ENCODE measurements around the gene GATB.

GATB gene

GRCh38 chr4:151719956-151720334 lies 40.9 kb downstream of the GATB start:
- Mint-ChIP-seq H3K9me3 (no peaks in the 10 kb centered on the region), H3K27me3 (ENCODE audit: low read depth, poor library complexity) (peaks cover 2% of the 10 kb centered on the region), H3K36me3 (ENCODE audit: low read depth) (peaks cover 14% of the 10 kb centered on the region), H3K4me3 (no peak overlapping the region), H3K27ac (no peak overlapping the region), H3K4me1 (peaks cover 71% of the 10 kb centered on the region)
- no peak for DNase-seq
- no peak for TF ChIP-seq CTCF (IDR thresholded peaks at IDR 0.05)

GRCh38 chr4:151718984-151719955 lies 41.5 kb downstream of the GATB start:
- Mint-ChIP-seq H3K27ac (no peak overlapping the region), H3K36me3 (ENCODE audit: low read depth) (peaks cover 14% of the 10 kb centered on the region)
- TF ChIP-seq CTCF (IDR thresholded peaks at IDR 0.05) = no peak

GRCh38 chr4:151717909-151718628 lies 42.7 kb downstream of the GATB start:
- TF ChIP-seq CTCF (IDR thresholded peaks at IDR 0.05) = no peak
- no peak for DNase-seq
- H3K27ac Mint-ChIP-seq = peak overlapping the region; percentile 64
- no peak overlapping the region for H3K4me3 Mint-ChIP-seq
- H3K9me3 Mint-ChIP-seq = no peaks in the 10 kb centered on the region
- peaks cover 19% of the 10 kb centered on the region for H3K36me3 Mint-ChIP-seq (ENCODE audit: low read depth)
- no peaks in the 10 kb centered on the region for H3K27me3 Mint-ChIP-seq (ENCODE audit: low read depth, poor library complexity)
- peaks cover 73% of the 10 kb centered on the region for H3K4me1 Mint-ChIP-seq

More at GRCh38 chr4:151718984-151719955, 41.5 kb downstream of the GATB start:
- DNase-seq = no peak
- Mint-ChIP-seq H3K4me3 (no peak overlapping the region), H3K4me1 (peaks cover 73% of the 10 kb centered on the region), H3K9me3 (no peaks in the 10 kb centered on the region), H3K27me3 (ENCODE audit: low read depth, poor library complexity) (peaks cover 1% of the 10 kb centered on the region)

GRCh38 chr4:151717314-151717713 lies 43.5 kb downstream of the GATB start:
- no peak overlapping the region for H3K4me3 Mint-ChIP-seq
- H3K9me3 Mint-ChIP-seq = no peaks in the 10 kb centered on the region
- DNase-seq = no peak
- no peaks in the 10 kb centered on the region for H3K27me3 Mint-ChIP-seq (ENCODE audit: low read depth, poor library complexity)
- peak overlapping the region; percentile 64 for H3K27ac Mint-ChIP-seq
- TF ChIP-seq CTCF (IDR thresholded peaks at IDR 0.05) = no peak
- peaks cover 68% of the 10 kb centered on the region for H3K4me1 Mint-ChIP-seq
- peaks cover 19% of the 10 kb centered on the region for H3K36me3 Mint-ChIP-seq (ENCODE audit: low read depth)

- Mint-ChIP-seq H3K4me3 (no peak overlapping the region), H3K27ac (no peak overlapping the region), H3K9me3 (no peaks in the 10 kb centered on the region), H3K4me1 (peaks cover 59% of the 10 kb centered on the region), H3K36me3 (ENCODE audit: low read depth) (peaks cover 19% of the 10 kb centered on the region), H3K27me3 (ENCODE audit: low read depth, poor library complexity) (no peaks in the 10 kb centered on the region)
- DNase-seq = no peak
- TF ChIP-seq CTCF (IDR thresholded peaks at IDR 0.05) = no peak
Observed at GRCh38 chr4:151716324-151716723, 44.5 kb downstream of the GATB start.
